HG03558 (cell line): ENCODE results near the gene MED13.
"Not testable (repeated sequence)": the region's sequence is repeated elsewhere in the genome, so short reads cannot be mapped to it uniquely, and the experiment has no call there.

Experiments
- ATAC-seq: cut with Tn5 transposase; IDR thresholded peaks from one replicate; pipeline ENCODE4 v1.9.1; 2021; ENCODE audit warnings: moderate number of reproducible peaks; ENCODE audit not compliant: unreplicated experiment; ENCODE audit errors: extremely low read depth

Gene MED13

DNA sequence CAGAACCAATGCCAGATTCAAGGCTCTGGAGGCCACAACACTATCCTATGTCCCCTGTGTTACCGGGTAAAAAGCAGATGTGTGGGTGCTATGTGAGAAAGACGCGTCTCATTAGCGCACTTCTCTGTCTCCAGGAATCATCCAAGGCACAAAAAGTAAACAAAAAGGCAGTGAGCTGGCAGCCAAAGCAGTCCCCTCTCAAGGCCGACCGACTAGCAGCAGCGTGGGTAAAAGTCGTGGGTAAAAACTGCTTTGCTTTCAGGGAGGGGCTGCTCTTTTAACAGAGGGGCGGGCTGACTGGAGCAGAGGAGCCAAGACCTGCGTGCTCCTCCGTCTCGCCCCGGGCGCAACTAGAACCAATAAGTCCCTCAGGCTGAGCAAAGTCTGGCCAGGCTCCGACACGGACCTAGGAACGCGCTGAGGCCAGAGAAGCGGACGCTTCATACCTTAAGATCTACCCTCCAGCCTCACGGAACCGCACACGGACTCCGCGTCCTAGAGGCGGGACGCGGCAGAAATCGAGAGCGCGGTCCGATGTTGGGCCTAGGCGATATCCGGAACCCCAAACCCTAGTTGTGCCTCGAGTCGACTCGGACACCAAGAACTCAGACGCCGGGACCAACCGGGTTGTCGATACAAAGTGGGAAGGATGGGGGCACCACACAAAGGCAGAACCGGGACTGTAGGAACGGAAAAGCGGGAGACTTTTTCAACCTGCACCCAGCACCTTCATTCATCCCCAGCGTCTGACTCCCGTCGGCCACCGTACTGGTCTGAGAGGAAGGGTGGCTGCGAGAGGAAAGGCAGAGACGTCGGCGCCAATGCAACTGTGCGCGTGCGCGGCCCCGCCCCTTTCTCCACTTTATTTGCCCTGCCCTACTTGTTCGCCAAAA is 137.6 kb downstream of the MED13 start, which contains the start of gene INTS2:
Gene INTS2, minus strand, starts transcription at position 775 of the 893 bp plus-strand sequence. CDS start 1,338 bp downstream, outside the sequence.
- no peak for ATAC-seq

DNA sequence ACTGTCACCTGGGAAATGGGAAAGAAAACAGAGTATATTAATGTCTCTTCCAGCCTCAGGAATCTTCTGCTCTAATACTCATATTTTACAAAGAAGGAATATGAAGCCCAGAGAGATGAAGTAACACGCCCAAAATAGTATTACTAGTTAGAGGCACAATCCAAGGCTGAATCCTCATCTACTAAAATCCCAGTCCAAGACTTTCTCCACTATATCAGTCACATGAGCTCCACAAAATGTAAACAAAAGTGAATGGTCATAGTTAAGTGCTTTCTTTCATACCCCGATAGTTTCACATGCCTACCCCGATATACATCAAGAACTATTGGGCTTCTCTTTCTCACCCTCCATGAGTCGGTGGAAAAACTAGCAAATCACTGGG is 138.3 kb downstream of the MED13 start:
- no peak for ATAC-seq

DNA sequence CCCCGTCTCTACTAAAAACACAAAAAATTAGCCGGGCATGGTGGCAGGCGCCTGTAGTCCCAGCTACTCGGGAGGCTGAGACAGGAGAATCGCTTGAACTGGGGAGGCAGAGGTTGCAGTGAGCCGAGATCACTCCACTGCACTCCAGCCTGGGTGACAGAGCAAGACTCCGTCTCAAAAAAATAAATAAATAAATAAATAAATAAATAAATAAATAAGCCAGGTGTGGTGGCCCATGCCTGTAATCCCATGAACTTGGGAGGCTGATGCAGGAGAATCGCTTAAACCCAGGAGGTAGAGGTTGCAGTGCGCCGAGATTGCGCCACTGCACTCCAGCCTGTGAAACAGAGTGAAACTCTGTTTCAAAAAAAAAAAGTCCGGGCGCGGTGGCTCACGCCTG is 149.9 kb downstream of the MED13 start:
- not testable (repeated sequence) for ATAC-seq

DNA sequence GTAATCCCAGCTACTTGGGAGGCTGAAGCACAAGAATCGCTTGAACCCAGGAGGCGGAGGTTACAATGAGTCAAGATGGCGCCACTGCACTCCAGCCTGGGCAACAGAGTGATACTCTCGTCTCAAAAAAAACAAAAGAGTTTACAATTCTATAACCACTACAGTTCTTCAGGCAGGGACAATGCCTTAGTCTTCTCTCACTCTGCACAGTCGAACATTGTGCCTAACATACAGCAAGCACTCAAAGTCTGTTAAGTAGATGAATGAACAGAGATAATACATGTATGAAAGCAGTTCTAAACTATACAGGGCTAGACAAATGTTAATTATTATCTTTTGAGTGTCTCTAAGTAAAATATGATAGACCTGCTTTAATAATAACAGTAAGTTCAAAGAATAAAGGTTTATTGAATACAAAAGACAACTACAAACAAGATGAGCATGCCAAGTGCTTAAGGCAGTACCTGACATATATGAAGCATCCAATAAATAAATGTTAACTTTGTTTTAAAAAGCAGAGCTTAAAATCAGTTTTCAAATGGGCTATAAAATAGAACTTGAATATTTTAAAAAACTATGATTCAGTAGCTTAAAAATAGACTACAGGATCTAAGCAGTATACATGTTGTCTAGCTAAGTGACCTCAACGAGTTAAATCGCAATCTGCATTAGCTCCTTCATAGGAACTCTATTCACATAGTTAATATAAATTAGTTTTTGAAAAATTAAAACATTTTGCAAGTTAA is 156.6 kb downstream of the MED13 start:
- no peak for ATAC-seq

DNA sequence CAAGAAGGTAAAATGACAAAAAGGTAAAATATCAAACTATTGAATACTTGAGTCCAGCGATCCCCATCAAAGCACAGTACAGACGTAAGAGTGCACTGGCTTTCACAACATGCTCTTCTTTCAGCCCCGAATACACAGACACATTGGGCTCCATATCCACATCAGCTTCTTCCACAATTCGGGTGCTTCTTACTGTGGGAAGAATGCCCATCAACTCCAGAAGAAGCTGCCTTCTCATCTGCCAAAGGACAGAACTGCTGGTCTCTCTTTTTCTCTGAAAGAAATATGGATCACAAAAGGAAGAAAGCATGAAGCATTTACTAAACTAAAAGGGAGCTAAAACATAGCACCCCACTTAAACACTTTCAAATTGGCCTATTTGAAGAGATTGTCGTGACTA is 157.7 kb downstream of the MED13 start:
- no peak for ATAC-seq

DNA sequence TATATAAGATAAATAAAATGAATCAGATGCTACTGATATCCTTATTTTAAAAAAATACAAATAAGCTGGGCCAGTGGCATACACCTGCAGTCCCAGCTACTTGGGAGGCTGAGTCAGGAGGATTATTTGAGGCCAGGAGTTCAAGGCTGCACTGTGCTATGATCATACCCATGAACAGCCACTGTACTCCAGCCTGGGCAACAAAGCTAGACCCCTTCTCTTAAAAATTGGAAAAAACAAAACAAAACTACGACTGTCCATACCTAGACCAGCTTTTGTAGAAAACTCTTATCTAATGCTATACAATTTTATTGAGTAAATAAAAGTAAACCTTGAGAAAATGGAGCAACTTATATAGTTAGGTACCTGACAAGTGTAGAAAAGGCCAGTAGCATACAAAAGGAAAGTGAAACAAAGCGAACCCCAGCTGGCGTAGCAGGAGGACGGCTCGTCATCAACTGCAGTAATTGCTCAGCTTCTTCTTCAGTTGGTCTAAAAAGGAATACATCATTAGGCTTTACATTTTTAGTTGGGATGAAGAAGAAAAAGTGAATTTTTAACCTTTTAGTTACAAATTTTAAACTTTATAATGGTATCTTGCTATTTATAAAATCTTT is 160.9 kb downstream of the MED13 start:
- ATAC-seq: peak; percentile 83

DNA sequence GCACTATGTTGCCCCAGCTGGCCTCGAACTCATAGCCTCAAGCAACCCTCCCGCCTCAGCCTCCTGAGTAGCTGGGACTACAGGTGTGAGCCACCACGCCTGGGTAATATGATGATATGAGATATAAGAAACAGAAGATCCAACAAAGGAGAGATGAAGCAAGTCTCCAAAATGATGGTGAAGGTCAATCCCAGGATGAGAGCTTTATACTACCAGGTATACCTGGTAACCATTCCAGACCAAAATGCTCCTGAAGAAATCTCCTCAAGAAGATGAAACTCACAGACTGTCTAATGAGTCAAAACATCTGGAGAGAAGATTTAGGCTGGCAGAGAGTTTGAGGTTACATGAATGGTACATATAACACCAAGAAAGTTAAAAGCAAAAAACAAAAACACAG is 161.8 kb downstream of the MED13 start:
- ATAC-seq: no peak

DNA sequence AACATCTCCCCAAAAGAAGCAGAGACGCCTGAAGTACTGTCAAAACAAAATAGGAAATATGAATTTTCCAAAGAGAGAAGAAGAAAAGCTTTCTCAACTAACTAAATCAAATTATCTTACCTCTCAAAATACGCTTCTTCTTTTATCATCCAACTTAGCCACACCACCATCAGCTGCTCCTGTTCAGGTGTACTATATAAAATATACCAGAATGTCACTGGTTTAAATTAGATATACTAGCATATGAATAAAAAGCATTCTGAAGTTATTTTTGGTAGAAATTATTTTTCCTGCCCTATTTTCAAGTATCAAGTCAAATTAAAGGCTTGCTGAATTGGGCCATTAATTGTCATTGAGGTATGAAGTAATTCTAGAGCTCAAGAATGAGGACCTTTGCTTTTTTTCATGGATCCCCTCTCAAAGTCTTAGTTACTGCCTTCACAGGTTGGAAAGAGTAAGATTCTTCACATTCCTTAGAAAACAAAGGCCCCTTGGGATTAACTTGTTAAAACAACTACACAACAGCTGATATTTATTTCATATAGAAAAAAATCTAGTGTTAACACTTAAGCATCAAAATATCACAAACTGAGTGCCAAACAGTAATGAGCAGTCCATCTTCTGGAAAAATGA is 167.4 kb downstream of the MED13 start:
- ATAC-seq: no peak

DNA sequence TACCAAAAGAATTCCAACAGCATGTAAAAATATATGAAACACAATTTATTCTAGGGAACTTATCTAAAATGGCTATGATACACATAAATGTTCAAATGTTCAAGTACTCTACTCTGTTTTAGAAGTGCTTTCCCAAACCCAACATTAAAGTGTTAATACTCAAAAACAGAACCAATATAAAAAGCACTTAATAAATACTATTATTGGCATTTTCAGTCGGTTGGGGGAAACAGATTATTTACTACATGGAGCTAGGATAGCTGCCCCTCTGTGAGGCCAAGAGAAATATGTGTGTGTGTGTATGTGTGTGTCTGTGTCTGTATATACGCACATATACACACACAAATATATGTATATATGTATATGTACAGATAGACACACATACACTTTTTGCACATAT is 169.7 kb downstream of the MED13 start:
- ATAC-seq: no peak

DNA sequence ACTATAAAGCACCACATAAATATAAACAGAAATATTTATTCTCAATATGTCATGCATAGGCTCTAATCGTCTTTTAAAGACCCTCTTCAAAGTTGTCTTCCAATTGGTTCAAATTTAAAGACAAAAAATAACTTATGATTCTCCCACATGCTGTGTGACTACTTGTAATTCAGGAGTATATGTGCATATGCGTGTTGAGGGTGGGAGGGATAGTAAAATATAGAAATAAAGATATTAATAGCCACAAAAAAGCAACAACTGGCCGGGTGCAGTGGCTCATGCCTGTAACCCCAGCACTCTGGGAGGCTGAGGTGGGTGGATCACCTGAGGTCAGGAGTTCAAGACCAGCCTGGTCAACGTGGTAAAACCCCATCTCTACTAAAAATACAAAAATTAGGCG is 170.8 kb downstream of the MED13 start:
- ATAC-seq: not testable (repeated sequence)
